Measurements from ENCODE around the gene DSCAML1.

DNA sequence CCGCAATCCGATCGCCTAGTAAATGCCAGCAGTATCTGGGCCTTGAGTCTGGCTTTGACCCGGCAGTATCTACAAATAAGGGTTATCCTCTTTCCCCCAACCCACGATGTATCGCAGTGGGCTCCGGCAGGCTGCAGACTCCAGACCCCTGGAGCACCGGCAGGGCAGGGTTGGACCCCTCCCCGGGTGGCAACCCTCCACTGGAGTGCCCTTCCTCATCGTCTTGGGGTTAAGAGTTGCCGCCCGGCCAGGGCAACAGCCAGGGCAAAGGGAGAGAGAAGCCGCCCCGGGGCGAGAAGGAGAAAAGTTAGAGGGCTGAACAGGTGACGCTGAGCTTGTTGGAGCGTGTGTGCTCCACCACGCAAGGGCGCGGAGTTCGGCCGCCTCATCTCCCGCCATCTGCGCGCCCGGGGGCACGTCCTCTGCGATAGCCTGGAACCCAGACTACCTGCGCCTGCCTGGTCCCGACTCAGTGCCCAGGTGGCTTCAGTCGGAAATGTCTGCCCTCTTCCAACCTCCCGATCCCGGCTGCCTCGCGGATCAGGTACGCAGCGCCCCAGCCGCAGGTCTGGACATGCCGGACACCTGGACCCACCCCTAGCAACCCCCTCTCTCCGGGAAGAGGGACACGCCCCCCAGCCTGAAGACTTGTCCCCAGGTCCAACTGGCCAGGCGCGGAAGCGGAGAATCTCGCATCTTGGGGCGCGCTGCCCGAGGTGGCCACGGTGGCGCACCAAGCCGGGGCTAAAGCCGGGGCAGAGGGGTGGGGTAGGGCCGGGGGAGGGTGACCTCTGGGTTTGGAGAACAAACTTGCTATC lies 1.2 kb downstream of the DSCAML1 start:
- TF ChIP-seq, protein P1, sequence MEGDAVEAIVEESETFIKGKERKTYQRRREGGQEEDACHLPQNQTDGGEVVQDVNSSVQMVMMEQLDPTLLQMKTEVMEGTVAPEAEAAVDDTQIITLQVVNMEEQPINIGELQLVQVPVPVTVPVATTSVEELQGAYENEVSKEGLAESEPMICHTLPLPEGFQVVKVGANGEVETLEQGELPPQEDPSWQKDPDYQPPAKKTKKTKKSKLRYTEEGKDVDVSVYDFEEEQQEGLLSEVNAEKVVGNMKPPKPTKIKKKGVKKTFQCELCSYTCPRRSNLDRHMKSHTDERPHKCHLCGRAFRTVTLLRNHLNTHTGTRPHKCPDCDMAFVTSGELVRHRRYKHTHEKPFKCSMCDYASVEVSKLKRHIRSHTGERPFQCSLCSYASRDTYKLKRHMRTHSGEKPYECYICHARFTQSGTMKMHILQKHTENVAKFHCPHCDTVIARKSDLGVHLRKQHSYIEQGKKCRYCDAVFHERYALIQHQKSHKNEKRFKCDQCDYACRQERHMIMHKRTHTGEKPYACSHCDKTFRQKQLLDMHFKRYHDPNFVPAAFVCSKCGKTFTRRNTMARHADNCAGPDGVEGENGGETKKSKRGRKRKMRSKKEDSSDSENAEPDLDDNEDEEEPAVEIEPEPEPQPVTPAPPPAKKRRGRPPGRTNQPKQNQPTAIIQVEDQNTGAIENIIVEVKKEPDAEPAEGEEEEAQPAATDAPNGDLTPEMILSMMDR (IDR thresholded peaks at IDR 0.05) = no peak
- TF ChIP-seq POLR2A (IDR thresholded peaks at IDR 0.05) (no peak), EP300 (IDR thresholded peaks at IDR 0.05) (no peak), POLR2AphosphoS5 (IDR thresholded peaks at IDR 0.05) (no peak)
